Measurements from ENCODE around the gene FAM107B.

- TF ChIP-seq, protein P1, sequence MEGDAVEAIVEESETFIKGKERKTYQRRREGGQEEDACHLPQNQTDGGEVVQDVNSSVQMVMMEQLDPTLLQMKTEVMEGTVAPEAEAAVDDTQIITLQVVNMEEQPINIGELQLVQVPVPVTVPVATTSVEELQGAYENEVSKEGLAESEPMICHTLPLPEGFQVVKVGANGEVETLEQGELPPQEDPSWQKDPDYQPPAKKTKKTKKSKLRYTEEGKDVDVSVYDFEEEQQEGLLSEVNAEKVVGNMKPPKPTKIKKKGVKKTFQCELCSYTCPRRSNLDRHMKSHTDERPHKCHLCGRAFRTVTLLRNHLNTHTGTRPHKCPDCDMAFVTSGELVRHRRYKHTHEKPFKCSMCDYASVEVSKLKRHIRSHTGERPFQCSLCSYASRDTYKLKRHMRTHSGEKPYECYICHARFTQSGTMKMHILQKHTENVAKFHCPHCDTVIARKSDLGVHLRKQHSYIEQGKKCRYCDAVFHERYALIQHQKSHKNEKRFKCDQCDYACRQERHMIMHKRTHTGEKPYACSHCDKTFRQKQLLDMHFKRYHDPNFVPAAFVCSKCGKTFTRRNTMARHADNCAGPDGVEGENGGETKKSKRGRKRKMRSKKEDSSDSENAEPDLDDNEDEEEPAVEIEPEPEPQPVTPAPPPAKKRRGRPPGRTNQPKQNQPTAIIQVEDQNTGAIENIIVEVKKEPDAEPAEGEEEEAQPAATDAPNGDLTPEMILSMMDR (conservative IDR thresholded peaks at IDR 0.05; ENCODE audit: low read depth, low read length) = no peak
- TF ChIP-seq POLR2A (IDR thresholded peaks at IDR 0.05; ENCODE audit: low read depth, low read length) = no peak
- TF ChIP-seq NFE2L2 (IDR thresholded peaks at IDR 0.05; ENCODE audit: low read depth, low read length) = no peak
- no peak for TF ChIP-seq RFX5 (IDR thresholded peaks at IDR 0.05; ENCODE audit: low read depth, low read length)
These were observed 73.2 kb downstream of the FAM107B start for GRCh38 chr10:14701466-14701865.

Data from IMR-90 (cell line).